Neural cell (in vitro differentiated cells): ENCODE measurements around the gene ITPR2.

ENCODE experiments used
- EP300 ChIP-seq: fragments of 450-650 bp; conservative IDR thresholded peaks from 2 replicates; pipeline ENCODE4 v1.6.1; 2014; ENCODE audit warnings: antibody characterized with exemption, mild to moderate bottlenecking, moderate library complexity; ENCODE audit not compliant: poor library complexity, severe bottlenecking
- EZH2 ChIP-seq: fragments of 200-600, 300-800 bp; shearing (Covaris generic), sonication (generic); IDR thresholded peaks from 2 replicates; pipeline ENCODE4 v1.6.1; 2014; ENCODE audit warnings: antibody characterized with exemption, low read length, borderline replicate concordance, mild to moderate bottlenecking; ENCODE audit not compliant: insufficient read depth, poor library complexity, severe bottlenecking
- POLR2AphosphoS5 ChIP-seq: IDR thresholded peaks from 2 replicates; pipeline ENCODE4 v1.6.1; 2012
- RAD21 ChIP-seq: fragments of 450-650 bp; conservative IDR thresholded peaks from 2 replicates; pipeline ENCODE4 v1.6.1; 2014; ENCODE audit warnings: antibody characterized with exemption, mild to moderate bottlenecking, moderate library complexity
- REST ChIP-seq: IDR thresholded peaks from 2 replicates; pipeline ENCODE4 v1.6.1; 2012; ENCODE audit warnings: borderline replicate concordance
- SMC3 ChIP-seq: fragments of 450-650 bp; conservative IDR thresholded peaks from 2 replicates; pipeline ENCODE4 v1.6.1; 2014; ENCODE audit warnings: antibody characterized with exemption, mild to moderate bottlenecking, moderate library complexity; ENCODE audit not compliant: poor library complexity
- TAF1 ChIP-seq: IDR thresholded peaks from 2 replicates; pipeline ENCODE4 v1.6.1; 2012; ENCODE audit warnings: low read depth
- TF ChIP-seq, protein P1 (sequence below): fragments of 450-650 bp; IDR thresholded peaks from 2 replicates; pipeline ENCODE4 v1.5.1; 2014; ENCODE audit warnings: antibody characterized with exemption, mild to moderate bottlenecking, moderate library complexity; ENCODE audit not compliant: poor library complexity, severe bottlenecking

GRCh38 chr12:26473291-26473690 is 359.7 kb downstream of the ITPR2 start:
- no peak for TF ChIP-seq RAD21
- no peak for TF ChIP-seq EP300
- TF ChIP-seq, protein P1, sequence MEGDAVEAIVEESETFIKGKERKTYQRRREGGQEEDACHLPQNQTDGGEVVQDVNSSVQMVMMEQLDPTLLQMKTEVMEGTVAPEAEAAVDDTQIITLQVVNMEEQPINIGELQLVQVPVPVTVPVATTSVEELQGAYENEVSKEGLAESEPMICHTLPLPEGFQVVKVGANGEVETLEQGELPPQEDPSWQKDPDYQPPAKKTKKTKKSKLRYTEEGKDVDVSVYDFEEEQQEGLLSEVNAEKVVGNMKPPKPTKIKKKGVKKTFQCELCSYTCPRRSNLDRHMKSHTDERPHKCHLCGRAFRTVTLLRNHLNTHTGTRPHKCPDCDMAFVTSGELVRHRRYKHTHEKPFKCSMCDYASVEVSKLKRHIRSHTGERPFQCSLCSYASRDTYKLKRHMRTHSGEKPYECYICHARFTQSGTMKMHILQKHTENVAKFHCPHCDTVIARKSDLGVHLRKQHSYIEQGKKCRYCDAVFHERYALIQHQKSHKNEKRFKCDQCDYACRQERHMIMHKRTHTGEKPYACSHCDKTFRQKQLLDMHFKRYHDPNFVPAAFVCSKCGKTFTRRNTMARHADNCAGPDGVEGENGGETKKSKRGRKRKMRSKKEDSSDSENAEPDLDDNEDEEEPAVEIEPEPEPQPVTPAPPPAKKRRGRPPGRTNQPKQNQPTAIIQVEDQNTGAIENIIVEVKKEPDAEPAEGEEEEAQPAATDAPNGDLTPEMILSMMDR: no peak
- no peak for TF ChIP-seq SMC3
- TF ChIP-seq TAF1: no peak
- no peak for TF ChIP-seq EZH2
- no peak for TF ChIP-seq REST
- no peak for TF ChIP-seq POLR2AphosphoS5
